NCI-H2171 treated with DMSO at 0.1 percent for 48 hours (cell line): ENCODE results near the gene TTC22.

Experiments used
- DNase-seq: peaks from one replicate; lab custom pipeline; 2025; lab: John Stamatoyannopoulos, UW

Gene TTC22

GRCh38 chr1:54751426-54751825 lies 49.7 kb downstream of the TTC22 start:
- no peak for DNase-seq

DNA sequence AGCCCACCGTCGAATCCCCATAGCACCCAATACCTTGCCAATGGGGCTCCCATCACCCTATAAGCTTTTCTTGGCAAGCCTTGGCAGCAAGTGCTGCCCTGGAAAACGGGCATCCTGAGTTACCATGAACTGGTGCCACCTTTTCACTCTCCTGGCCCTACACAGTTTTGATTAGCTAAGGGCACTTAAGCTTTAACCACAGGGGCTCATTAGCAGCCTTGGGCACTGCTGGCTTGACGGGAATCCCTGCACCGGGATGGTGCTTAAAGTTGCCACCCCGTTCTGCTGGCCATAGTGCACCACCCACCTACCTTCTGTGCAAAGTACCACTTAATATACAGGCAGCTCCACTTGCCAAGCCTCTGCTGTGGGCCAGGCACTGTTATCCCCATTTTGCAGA lies 50.5 kb downstream of the TTC22 start:
- no peak for DNase-seq

- DNase-seq, result no peak
Measured at GRCh38 chr1:54748094-54748835, 52.9 kb downstream of the TTC22 start.

GRCh38 chr1:54745864-54746263 lies 55.3 kb downstream of the TTC22 start:
- no peak for DNase-seq

DNA sequence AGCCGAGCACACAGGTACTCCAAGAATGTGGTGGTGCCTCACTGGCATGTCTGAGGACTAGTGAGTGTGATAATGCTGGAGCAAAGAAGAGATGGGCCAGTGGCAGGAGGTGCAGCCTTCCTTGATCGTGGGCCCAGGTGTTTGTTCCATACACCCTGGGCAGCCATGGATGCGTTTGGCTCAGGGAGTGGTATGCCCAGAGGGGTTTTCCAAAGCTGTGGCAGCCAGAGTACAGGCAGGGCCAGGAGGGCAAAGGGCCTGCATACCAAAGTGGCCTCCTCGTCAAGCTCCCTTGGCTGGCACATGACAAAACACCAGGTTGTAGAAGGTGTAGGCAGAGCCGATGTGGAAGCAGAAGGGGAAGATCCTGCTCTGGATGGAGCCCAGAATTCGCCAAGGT lies 55.8 kb downstream of the TTC22 start:
- DNase-seq, result no peak

- DNase-seq, result no peak
Measured at GRCh38 chr1:54744696-54745095, 56.4 kb downstream of the TTC22 start.

GRCh38 chr1:54743416-54744226 lies 57.5 kb downstream of the TTC22 start:
- DNase-seq, result no peak

DNA sequence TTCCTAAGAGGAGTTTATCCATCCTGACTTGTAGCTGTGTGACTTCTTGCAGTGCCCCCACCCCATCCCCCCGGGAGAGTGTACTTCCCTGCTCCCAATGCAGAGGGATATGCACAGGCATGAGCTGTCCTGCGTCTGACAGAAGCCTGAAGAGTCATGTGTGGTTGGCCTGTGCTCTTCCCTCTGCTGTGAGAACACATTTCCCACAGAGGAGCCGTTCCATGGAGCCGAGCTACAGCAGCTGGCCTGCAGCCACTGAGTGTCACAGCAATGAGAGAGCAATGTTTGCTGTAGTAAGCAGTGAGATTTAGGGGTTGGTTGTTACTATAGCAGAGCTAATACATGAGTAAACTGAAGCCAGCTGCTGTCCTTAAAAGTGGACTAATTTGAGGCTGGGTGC lies 58.8 kb downstream of the TTC22 start:
- no peak for DNase-seq

DNA sequence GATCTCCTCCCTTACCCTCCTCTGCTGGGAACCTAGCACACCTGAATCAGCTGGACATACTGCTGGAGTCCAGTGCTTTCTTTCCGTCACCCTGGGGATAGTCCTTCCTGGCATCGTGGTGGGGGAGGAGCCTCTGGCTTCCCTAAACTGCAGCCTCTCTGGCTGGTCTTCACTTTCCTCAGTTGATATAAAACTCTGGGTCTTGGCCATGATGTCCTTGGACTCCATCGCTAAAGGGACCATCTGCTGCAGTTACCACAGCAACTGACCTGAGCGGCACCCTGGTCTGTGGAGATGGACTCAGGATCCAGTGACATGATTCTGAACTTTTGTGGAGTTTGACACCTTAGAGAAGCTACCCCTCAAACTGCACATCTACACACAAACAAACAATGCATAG lies 59.6 kb downstream of the TTC22 start:
- DNase-seq, result no peak

DNA sequence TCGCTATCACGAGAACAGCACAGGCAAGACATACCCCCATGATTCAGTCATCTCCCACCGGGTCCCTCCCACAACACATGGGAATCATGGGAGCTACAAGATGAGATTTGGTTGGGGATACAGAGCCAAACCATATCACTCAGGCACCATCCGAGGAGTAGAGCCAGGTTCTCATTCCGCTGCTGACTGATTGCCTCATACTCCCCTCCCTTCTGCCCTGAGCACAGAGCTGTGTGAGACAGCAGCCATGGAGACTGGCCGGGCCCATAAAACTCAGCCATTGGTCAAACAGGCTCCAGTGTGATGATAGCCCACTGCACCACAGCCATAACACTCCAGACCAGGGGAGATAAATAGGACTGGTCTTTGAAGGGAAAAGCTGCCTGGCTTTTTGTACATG lies 62.9 kb downstream of the TTC22 start:
- DNase-seq, result no peak

GRCh38 chr1:54736685-54737084 lies 64.4 kb downstream of the TTC22 start:
- DNase-seq, result no peak
